HCT116 (cell line): Measurements from ENCODE around the gene BCAR3. TPM values are rescaled to one million over a fixed set of nuclear protein-coding genes. Genes with fewer than 3 reads are reported as not detected.

Experiments
- ATAC-seq: fragments of 200-7000 bp; cut with Tn5 transposase; 2 replicates; pipeline ENCODE4 v1.9.1; 2020; ENCODE audit warnings: mild to moderate bottlenecking, moderate library complexity
- BruUV-seq: library from RNA; stranded (reverse); fragments of 400-500 nt; replicated peaks from 2 replicates; lab custom pipeline; 2021; lab: Mats Ljungman, UMichigan
- CTCF ChIA-PET: fragments of 300-600 bp; sonication (Branson Sonifier 250); formaldehyde crosslinking; loops from one replicate; lab custom pipeline; 2021; ENCODE audit warnings: antibody characterized with exemption; lab: Charles Lee
- POLR2A ChIA-PET: fragments of 300-600, 350-600 bp; sonication (Branson Sonifier 250); formaldehyde crosslinking; loops from one replicate; lab custom pipeline; 2021; ENCODE audit warnings: antibody characterized with exemption; lab: Charles Lee
- RAD21 ChIA-PET, 2 experiments: fragments of 300-600 bp; sonication (Branson Sonifier 250); formaldehyde crosslinking; loops; one replicate each; lab custom pipeline; 2023; ENCODE audit warnings: low total read pairs in 2 of 2; ENCODE audit not compliant: uncharacterized antibody in 2 of 2, unreplicated experiment in 2 of 2, low non-redundant PET in 1 of 2; lab: Charles Lee
- DNase-seq: peaks from one replicate; pipeline ENCODE4 v3.0.0-alpha.2; 2010; ENCODE audit warnings: low read depth, low spot score
- H2AFZ ChIP-seq: fragments of 200-600 bp; shearing (Covaris generic), sonication (generic); 2 replicates; pipeline ENCODE4 v1.6.1; 2017; ENCODE audit warnings: low read depth, mixed run types, mixed read lengths, antibody characterized with exemption, low read length; ENCODE audit not compliant: poor library complexity, severe bottlenecking
- H3K27ac ChIP-seq: 2 replicates; pipeline ENCODE4 v1.5.1; 2012; ENCODE audit warnings: low read depth, low read length
- H3K27me3 ChIP-seq: fragments of 200-600 bp; sonication (generic); 2 replicates; pipeline ENCODE4 v1.6.1; 2016; ENCODE audit warnings: mixed run types, low read length, mixed read lengths; ENCODE audit not compliant: insufficient read depth
- H3K36me3 ChIP-seq, 2 experiments: fragments of 200-500 bp in 1 of 2; fragments of 200-600 bp in 1 of 2; sonication (Bioruptor generic) in 1 of 2; sonication (generic) in 1 of 2; 2 replicates each; pipeline versions ENCODE4 v1.5.1 to v1.6.1; 2014 to 2016; ENCODE audit warnings: low read length in 2 of 2, inconsistent platforms in 1 of 2, mixed read lengths in 1 of 2, mixed run types in 1 of 2; ENCODE audit not compliant: insufficient read depth in 2 of 2, control insufficient read depth in 1 of 2
- H3K4me1 ChIP-seq, 2 experiments: fragments of 200-600 bp in 1 of 2; sonication (generic) in 1 of 2; 2 replicates each; pipeline versions ENCODE4 v1.5.1 to v1.6.1; 2012 to 2017; ENCODE audit warnings: low read length in 2 of 2, inconsistent platforms in 1 of 2, mild to moderate bottlenecking in 1 of 2, mixed read lengths in 1 of 2, mixed run types in 1 of 2, moderate library complexity in 1 of 2; ENCODE audit not compliant: insufficient read depth in 2 of 2, control insufficient read depth in 1 of 2
- H3K4me2 ChIP-seq: fragments of 200-600 bp; sonication (generic); 2 replicates; pipeline ENCODE4 v1.6.1; 2017; ENCODE audit warnings: mixed run types, low read length, mixed read lengths
- H3K4me3 ChIP-seq, 2 experiments: fragments of 200-600 bp in 1 of 2; sonication (generic) in 1 of 2; replicated peaks in 1 of 2; 2 replicates each; pipeline ENCODE4 v1.5.1; 2011 to 2016; ENCODE audit warnings: low read length in 2 of 2, control low read depth in 1 of 2, low read depth in 1 of 2, mild to moderate bottlenecking in 1 of 2, mixed read lengths in 1 of 2, mixed run types in 1 of 2
- H3K79me2 ChIP-seq: fragments of 200-600 bp; sonication (generic); 2 replicates; pipeline ENCODE4 v1.6.1; 2017; ENCODE audit warnings: mild to moderate bottlenecking, mixed run types, low read length, moderate library complexity, mixed read lengths; ENCODE audit not compliant: insufficient read depth
- H3K9ac ChIP-seq: fragments of 200-600 bp; sonication (generic); 2 replicates; pipeline ENCODE4 v1.6.1; 2016; ENCODE audit warnings: low read length, mixed read lengths
- H3K9me2 ChIP-seq: fragments of 200-600 bp; sonication (generic), shearing (Covaris generic); 2 replicates; pipeline ENCODE4 v1.6.1; 2017; ENCODE audit warnings: mixed run types, mild to moderate bottlenecking, moderate library complexity; ENCODE audit not compliant: insufficient read depth
- H3K9me3 ChIP-seq, 2 experiments: fragments of 200-500 bp in 1 of 2; fragments of 200-600 bp in 1 of 2; sonication (Bioruptor generic) in 1 of 2; sonication (generic) in 1 of 2; 2 replicates each; pipeline ENCODE4 v1.6.1; 2014 to 2017; ENCODE audit warnings: low read length in 2 of 2, mixed read lengths in 2 of 2, inconsistent platforms in 1 of 2, low read depth in 1 of 2, mild to moderate bottlenecking in 1 of 2, mixed run types in 1 of 2, moderate library complexity in 1 of 2; ENCODE audit not compliant: control insufficient read depth in 1 of 2, insufficient read depth in 1 of 2
- H4K20me1 ChIP-seq: fragments of 200-600 bp; sonication (generic), shearing (Covaris generic); 2 replicates; pipeline ENCODE4 v1.6.1; 2017; ENCODE audit warnings: mixed run types, mild to moderate bottlenecking, moderate library complexity; ENCODE audit not compliant: insufficient read depth
- CBX3 ChIP-seq: IDR thresholded peaks from 2 replicates; pipeline ENCODE4 v1.6.1; 2012; ENCODE audit warnings: low read depth
- CEBPB ChIP-seq: IDR thresholded peaks from 2 replicates; pipeline ENCODE4 v1.6.1; 2012; ENCODE audit warnings: low read depth
- EGR1 ChIP-seq: IDR thresholded peaks from 2 replicates; pipeline ENCODE4 v1.6.1; 2012; ENCODE audit warnings: low read depth
- ELF1 ChIP-seq: IDR thresholded peaks from 2 replicates; pipeline ENCODE4 v1.6.1; 2012; ENCODE audit warnings: low read depth, borderline replicate concordance
- EZH2 ChIP-seq: fragments of 200-600 bp; sonication (generic); IDR thresholded peaks from 2 replicates; pipeline ENCODE4 v1.6.1; 2017; ENCODE audit warnings: antibody characterized with exemption, mixed run types
- EZH2phosphoT487 ChIP-seq: fragments of 200-600 bp; IDR thresholded peaks from 2 replicates; pipeline ENCODE4 v1.6.1; 2018; ENCODE audit warnings: antibody characterized with exemption, borderline replicate concordance
- FOSL1 ChIP-seq: IDR thresholded peaks from 2 replicates; pipeline ENCODE4 v1.6.1; 2012; ENCODE audit warnings: low read depth
- JUND ChIP-seq: IDR thresholded peaks from 2 replicates; pipeline ENCODE4 v1.6.1; 2012
- MAX ChIP-seq: IDR thresholded peaks from 2 replicates; pipeline ENCODE4 v1.6.1; 2012
- POLR2A ChIP-seq: IDR thresholded peaks from 2 replicates; pipeline ENCODE4 v1.7.0; 2011; ENCODE audit warnings: borderline replicate concordance; ENCODE audit not compliant: insufficient read depth, insufficient read length; ENCODE audit errors: extremely low read depth
- POLR2AphosphoS5 ChIP-seq: IDR thresholded peaks from 2 replicates; pipeline ENCODE4 v1.6.1; 2011; ENCODE audit warnings: mild to moderate bottlenecking, low read depth, low read length, moderate library complexity
- RAD21 ChIP-seq: IDR thresholded peaks from 2 replicates; pipeline ENCODE4 v1.6.1; 2012; ENCODE audit warnings: low read depth, mild to moderate bottlenecking
- REST ChIP-seq: IDR thresholded peaks from 2 replicates; pipeline ENCODE4 v1.6.1; 2012; ENCODE audit warnings: low read depth
- SIN3A ChIP-seq: IDR thresholded peaks from 2 replicates; pipeline ENCODE4 v1.6.1; 2012; ENCODE audit warnings: low read depth
- SP1 ChIP-seq: IDR thresholded peaks from 2 replicates; pipeline ENCODE4 v1.6.1; 2012; ENCODE audit warnings: low read depth
- SRF ChIP-seq: IDR thresholded peaks from 2 replicates; pipeline ENCODE4 v1.6.1; 2012; ENCODE audit warnings: low read depth
- ZBTB33 ChIP-seq: IDR thresholded peaks from 2 replicates; pipeline ENCODE4 v1.6.1; 2011; ENCODE audit warnings: mild to moderate bottlenecking, low read length, moderate library complexity; ENCODE audit not compliant: insufficient replicate concordance; ENCODE audit errors: extremely low read depth
- ZFX ChIP-seq: fragments of 450-650 bp; IDR thresholded peaks from 2 replicates; pipeline ENCODE4 v1.6.1; 2017
- ZNF274 ChIP-seq: fragments of 200-500 bp; sonication (Bioruptor generic); IDR thresholded peaks from 2 replicates; pipeline ENCODE4 v1.6.1; 2014; ENCODE audit warnings: mild to moderate bottlenecking, low read depth, low read length, inconsistent platforms
- intact Hi-C: fragments of 100-400 bp; cut with micrococcal nuclease; formaldehyde crosslinking; loops from 2 replicates; pipeline ENCODE4 v1.10.0; 2022
- total RNA-seq: library from RNA; stranded (reverse); gene quantifications from one replicate; pipeline ENCODE4 v1.2.1, GENCODE V29; 2021; ENCODE audit not compliant: unreplicated experiment

The BCAR3 gene
- total RNA-seq, 1 experiment from 2014 or later, result 24.5 TPM

GRCh38 chr1:93594603-93594880 is 87.1 kb downstream of the BCAR3 start:
- Histone ChIP-seq H4K20me1 (no peaks in the 10 kb centered on the region; the same call in 1 of the 2 replicates), H3K4me2 (no peak overlapping the region), H3K4me3 (no peak overlapping the region), H3K9ac (no peak overlapping the region), H3K27ac (no peak overlapping the region)
- no TSS peak for BruUV-seq
- no peak for DNase-seq
- RAD21 ChIA-PET, result no interaction called here
- no peak for TF ChIP-seq EGR1
- TF ChIP-seq CEBPB, result no peak
- TF ChIP-seq ELF1, result no peak
- TF ChIP-seq POLR2AphosphoS5, result no peak
- no peak for TF ChIP-seq ZBTB33
- TF ChIP-seq MAX, result no peak
- TF ChIP-seq POLR2A, result no peak
- TF ChIP-seq REST, result no peak
- no peak for TF ChIP-seq EZH2
- TF ChIP-seq ZFX, result no peak
- no peak for TF ChIP-seq SP1
- TF ChIP-seq SRF, result no peak
- no peak for TF ChIP-seq CBX3
- TF ChIP-seq EZH2phosphoT487, result no peak
- TF ChIP-seq JUND, result no peak
- no peak for TF ChIP-seq SIN3A
- TF ChIP-seq FOSL1, result no peak
- no peak for TF ChIP-seq ZNF274
- no peak for TF ChIP-seq RAD21
- TF ChIP-seq, all 23 proteins: peak for 0
- intact Hi-C loops, result no loop called here
- Histone ChIP-seq H3K36me3 (peaks cover 0 to 21% of the 10 kb centered on the region in 2 experiments; a peak in 1 of 4 replicates), H3K4me1 (peaks cover 25 to 33% of the 10 kb centered on the region in 2 experiments), H3K9me3 (no peaks in the 10 kb centered on the region), H2AFZ (no peak overlapping the region), H3K9me2 (no peaks in the 10 kb centered on the region), H3K27me3 (no peaks in the 10 kb centered on the region), H3K79me2 (peaks cover 90% of the 10 kb centered on the region)
- POLR2A ChIA-PET, result no interaction called here
- no peak for ATAC-seq
- CTCF ChIA-PET, result no interaction called here
